ENCODE data around the gene GIMAP1.
A peak's percentile ranks its signal among the peaks of the same experiment; 100 is the strongest.
"Not testable (repeated sequence)": the region's sequence is repeated elsewhere in the genome, so short reads cannot be mapped to it uniquely, and the experiment has no call there.

The GIMAP1 gene

DNA sequence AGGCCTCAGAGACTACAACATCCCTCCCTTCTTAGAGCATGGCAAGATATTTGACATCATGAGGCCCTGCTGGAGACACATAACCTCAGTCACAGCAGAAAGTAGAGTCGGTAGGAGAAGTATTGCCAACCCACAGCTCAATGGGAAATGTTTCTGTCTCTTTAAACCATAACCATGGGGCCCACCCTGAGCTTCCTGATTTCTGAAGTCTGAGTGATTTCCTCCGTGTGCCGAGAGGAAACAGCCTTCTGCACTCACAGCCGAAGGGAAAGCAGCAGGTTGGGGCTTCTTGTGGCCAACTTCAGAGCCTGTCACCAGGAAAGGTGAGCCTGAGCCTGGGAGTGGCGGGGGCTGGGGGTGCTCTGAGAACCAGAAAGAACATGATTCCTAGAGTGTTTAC is at the start of gene GIMAP1:
GIMAP1 (plus strand) TSS at position 246 of the 400 bp plus-strand sequence. CDS start 2,435 bp downstream, outside the sequence.
- no peak for DNase-seq

DNA sequence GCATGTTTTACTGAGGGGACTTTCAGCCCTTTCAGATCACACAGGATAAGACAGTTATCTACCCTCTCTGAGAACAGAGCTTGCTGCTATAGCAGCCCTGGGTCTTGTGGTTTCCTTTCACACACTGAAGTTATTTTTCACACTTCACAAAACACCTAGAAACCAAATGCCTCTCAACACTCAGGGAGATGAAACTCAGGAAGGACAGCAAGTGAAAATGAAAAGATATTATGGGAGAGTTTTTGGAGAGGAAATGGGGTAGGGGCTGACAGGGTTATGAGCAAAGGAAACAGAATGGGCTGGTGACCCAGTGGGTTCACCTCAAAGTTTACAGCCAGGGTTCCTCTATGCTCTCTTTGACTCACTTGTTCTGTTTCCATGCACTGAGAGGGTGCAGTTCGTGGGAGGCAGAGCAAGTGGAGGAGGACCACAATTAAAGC is 47.9 kb upstream of the GIMAP1 start:
- DNase-seq = no peak

DNA sequence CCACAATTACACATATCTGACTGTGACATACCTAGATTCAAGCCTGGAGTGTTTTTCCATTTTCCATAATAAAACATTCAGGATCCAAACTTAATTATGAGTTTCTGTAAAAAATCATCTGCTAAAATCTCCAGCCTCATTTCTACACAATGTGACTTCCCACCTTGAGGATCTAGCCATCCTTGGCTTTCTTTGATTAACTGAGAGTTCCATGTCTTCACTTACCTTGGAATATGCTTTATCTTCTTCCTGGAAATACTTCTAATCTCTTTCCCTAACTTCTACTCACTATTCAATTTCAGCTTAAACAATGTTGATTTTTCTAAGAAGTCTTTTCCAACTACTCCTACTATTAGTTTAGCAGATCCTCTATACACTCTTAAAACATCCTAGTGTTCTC is 47.4 kb upstream of the GIMAP1 start:
- no peak for DNase-seq

DNA sequence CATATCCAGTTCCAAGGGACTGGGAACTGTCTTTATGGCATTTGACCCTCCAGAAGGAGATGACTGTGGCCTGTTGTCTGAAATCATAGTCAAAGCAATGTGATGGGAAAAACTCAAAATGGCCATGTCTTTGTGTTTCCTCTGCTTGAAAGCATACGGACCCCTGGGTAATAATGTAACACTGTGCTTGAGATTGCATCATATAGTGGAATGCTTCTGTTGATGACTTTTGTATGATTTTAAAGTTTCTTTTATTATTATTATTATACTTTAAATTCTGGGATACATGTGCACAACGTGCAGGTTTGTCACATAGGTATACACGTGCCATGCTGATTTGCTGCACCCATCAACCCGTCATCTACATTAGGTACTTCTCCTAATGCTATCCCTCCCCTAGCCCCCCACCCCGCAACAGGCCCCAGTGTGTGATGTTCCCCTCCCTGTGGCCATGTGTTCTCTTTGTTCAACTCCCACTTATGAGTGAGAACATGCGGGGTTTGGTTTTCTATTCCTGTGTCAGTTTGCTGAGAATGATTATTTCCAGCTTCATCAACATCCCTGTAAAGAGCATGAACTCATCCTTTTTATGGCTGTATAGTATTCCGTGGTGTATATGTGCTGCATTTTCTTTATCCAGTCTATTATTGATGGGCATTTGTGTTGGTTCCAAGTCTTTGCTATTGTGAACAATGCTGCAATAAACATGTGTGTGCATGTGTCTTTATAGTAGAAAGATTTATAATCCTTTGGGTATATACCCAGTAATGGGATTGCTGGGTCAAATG is 44.4 kb upstream of the GIMAP1 start:
- DNase-seq = not testable (repeated sequence)

DNA sequence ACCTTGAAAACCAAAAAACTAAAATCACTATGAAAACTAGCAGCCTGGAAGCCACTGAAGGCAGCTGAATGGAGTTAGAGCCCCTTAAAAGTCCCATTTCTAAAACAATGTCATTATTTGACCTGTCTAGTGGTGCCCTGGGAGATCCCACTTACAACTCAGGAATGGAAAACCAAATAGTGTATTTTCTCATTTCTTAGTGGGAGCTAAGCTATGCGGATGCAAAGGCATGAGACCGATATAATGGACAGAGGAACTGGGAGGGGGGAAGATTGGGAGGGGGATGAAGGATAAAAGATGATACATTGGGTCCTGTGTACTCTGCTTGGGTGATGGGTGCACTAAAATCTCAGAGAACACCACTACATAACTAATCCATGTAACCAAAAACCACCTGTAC is 40.7 kb upstream of the GIMAP1 start:
- DNase-seq = no peak

DNA sequence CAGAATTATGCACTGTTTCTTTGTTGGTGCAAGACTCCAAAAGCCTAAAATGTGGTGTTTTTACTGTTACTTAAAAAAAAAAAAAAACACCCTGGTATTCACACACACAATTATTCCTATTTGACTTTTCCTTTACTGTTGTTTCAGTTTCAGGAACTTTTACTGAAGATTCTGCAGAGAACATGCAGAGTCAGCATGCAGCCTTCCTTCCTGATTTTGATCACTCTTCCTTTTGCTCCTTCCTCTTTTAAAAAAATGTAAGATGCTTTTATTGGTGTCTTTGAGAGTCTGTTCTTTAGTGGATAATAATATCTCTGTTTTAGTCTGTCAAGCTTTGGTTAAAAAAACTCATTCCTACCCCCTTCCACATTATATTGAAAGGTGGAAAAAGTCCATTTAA is 40.1 kb upstream of the GIMAP1 start:
- not testable (repeated sequence) for DNase-seq

DNA sequence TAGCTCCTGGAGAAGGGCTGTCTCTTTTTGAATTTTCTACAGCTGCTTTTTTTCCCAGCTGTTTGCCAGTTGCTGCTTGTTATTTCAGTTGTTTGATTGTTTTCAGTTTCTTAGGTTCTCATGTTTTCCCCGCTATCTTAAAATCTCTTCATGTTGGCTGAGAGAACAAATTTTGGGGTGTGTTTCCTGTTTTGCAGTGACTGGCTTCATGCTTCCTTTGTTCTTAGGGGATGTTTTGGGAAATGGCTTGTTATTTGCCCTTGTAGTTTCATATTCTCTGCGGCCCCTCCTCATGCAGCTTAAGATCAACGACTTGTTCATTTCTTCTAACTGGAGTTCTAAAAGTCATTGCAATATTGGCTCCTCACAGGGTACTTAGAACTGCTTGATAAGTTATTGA is 39.6 kb upstream of the GIMAP1 start:
- DNase-seq = not testable (repeated sequence)

DNA sequence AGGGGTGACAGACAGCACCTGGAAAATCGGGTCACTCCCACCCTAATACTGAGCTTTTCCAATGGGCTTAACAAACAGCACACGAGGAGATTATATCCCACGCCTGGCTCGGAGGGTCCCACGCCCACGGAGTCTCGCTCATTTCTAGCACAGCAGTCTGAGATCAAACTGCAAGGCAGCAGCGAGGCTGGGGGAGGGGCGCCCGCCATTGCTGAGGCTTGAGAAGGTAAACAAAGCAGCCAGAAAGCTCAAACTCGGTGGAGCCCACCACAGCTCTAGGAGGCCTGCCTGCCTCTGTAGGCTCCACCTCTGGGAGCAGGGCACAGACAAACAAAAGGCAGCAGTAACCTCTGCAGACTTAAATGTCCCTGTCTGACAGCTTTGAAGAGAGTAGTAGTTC is 37.8 kb upstream of the GIMAP1 start:
- not testable (repeated sequence) for DNase-seq

DNA sequence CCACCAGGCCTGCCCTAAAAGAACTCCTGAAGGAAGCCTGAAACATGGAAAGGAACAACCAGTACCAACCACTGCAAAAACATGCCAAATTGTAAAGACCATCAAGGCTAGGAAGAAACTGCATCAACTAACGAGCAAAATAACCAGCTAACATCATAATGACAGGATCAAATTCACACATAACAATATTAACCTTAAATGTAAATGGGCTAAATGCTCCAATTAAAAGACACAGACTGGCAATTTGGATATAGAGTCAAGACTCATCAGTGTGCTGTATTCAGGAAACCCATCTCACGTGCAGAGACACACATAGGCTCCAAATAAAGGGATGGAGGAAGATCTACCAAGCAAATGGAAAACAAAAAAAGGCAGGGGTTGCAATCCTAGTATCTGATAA is 36.0 kb upstream of the GIMAP1 start:
- DNase-seq = not testable (repeated sequence)

DNA sequence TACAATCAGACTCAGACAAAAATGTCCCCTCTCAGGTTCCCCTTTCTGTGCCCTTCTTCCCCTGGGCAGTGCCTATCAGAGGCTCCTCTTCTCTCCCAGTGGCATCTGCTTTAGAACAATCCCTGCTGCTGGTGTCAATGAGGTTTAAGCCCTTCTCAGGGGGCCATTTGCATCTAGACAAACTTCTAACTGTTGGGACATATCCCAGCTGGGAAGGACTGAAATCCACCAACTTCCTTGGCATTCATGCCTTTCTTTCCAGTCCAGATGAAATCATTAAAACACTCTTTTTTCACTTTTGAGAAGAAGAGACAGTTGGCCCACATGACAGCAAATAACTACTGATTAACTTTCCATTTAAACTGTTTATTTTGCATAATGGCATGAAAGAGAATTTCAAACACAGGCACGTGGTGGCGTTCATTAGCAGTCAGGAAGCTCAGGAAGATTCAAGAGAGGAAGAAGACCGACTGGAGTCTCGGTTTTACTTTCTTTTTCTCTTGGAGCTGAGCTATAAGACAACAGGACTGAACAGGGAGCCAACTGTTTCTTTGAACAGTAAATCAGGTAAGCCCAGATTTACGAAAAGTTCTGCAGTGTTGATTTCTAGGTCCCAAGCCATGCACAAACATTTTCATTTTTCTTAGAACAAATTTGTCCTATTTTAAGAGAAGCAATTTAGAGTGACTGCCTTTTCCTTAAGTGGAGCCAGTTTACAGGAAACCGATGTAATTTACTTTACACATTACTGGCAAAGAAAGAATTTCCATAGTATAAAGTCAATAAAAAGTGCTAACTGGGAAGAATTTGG is 31.0 kb upstream of the GIMAP1 start, which contains the start of gene GIMAP2:
GIMAP2 (plus strand) TSS at position 488 of the 811 bp plus-strand sequence. CDS start 1,354 bp downstream, outside the sequence.
- DNase-seq = peak; percentile 24

DNA sequence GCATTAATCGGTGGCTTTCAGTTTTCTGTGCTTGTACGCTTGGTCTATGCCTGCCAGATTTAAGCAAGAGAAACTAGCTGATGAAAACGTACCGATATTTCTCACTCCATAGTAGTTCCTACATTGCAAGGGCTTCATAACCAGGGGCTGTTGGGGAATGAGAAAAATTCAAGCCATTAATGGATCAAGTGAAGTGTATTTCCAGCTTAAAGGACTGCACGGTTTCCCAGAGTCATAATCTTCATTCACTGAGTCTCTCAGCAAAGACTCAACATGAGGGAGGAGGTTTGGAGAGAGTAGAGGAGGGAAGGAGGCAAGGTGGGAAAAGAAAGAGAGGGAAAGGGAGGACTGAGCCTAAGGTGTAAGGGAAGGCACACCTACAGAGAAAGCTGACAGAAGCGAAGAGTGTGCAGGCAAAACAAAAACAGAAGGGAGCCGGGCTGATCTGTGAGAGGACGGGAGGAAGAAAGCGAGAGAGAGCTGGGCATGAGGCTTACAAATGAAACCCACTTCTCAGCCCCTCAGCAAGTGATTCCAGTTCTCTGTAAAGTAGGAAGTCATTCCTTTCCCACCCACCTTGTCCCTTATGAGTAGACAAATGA is 30.3 kb upstream of the GIMAP1 start:
- no peak for DNase-seq

DNA sequence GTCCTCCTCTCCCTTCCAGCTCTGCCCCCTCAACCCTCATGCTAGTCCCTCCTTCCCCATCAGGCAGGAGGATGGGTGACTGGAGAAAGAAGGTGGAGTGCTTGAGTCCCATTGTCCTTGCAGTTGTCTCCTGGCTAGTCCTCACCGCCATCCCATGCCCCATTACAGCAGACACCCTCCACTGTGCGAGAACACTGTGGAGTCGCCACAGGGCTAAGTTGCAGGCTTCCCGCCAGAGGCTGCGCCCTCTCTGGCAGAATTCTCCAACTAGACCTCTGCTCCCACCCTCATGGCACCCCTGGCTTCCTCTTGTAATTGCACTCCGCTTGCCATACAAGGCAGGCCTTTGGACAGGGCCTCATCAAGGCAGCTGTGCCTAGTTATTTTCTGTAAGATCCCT is 27.8 kb upstream of the GIMAP1 start:
- DNase-seq = no peak

DNA sequence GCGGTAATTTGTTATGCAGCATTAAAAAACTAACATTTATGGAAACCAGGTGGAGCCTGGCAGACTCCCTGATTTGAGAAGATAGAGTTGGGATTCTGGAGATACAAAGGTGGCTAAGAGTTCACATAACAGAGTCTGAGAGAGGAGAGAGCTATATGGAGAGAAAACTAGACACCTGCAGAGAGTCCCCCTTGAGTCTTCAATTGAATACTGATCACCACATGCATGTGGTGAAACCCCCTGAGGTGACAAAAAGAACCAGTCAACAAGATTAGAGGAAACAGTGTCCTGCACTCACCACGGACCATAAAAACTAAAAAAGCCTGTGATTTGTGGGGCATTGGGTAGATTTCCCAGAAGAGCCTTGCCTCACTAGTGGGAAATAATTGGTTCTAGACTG is 20.8 kb upstream of the GIMAP1 start:
- DNase-seq = no peak

DNA sequence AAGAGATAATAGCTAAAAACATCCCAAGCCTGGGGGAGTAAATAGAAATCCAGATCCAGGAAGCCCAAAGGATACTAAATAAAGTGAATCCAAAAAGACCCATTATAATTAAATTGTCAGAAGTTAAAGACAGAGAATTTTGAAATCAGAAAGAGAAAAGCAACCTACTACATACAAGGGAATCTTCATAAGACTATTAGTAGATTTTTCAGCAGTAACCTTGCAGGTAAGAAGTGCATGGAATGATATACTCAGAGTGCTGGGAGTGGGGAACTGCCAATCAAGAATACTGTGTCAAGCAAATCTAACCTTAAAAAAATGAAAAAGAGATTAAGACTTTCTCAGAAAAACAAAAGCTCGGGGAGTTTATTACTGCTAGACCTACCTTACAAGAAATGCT is 13.2 kb upstream of the GIMAP1 start:
- DNase-seq = no peak

DNA sequence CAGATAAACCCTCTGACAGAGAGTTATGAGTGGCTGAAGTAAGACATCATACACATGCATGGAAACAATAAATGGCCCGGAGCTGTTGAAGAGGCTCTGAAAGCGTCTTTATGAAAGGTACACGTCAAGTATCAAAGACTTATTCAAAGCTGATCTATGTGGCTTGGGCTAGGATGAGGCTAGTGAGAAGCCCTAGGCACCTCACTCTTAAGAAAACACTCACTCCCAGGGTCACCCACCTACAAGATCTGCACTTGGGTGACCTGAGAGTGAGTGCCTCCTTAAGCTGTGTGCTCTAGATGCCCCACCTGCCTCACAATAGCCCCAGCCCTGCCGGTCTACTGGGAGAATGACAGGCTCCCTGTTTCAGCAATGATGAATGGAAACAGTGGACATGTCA is 1.1 kb upstream of the GIMAP1 start:
- DNase-seq = no peak

DNA sequence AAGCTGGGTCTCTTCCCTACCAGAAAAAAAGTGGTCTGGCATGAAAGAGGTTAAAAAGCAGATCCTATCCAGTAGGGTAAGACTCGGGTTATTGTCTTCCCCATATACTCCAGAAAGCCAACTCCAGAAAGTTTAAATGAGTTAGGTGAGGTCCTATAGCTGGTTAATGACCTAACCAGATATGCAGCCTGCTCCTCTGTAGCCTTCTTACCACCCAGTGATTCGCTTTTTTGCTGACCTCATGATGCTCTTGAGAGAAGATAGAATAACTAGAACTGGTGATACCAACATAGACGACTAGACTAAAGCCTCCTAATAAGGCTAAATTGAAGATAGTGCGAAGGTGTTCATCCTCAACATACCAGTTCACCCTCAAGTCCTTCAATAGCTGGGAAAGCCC is 675 bp upstream of the GIMAP1 start:
- no peak for DNase-seq

DNA sequence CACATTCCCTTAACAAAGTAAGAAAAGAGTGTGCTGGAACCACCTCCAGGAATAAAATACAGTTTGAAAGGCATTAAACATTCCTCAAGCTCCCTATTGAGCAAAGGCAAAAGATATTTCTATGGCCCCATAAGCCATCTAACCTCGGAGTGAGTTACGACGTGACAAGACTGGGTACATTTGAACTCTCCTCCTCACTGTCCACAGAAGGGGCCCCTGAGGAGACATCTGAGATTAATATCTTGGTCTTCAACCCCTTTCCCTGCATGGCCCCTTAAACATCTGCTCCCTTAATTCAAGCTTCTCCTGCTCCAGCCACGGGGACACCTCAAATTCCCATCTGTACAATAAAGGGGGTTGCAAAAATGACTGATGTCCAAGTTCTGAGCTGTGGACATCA is 526 bp downstream of the GIMAP1 start:
- no peak for DNase-seq

DNA sequence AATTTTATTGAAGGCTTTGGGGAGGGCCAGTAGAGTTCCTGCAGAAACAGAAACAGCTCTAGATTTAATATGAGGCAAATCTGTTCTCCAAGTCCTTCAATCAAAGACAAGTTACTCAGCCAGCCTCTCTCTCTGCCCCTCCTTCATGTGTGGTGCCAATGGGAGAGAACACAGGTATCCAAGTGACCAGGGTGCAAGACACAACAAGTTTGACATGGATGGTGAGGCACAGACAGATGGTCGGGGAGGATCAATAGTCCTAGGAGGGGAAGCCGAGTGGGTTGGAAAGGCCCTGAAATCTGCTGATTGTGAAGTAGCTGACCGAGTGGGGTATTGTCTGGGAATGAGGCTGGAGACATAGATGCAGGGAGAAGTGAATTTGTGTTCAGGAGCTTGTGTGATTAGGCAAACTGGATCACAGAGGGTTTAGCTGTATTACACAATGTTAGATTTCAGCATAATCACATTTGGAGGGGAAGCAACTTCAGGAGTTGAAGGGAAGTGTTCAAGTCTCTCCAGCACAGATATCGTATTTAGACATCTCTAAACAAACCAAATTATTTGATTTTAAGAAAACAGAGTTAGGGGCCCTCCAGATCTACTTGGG is 1.5 kb downstream of the GIMAP1 start:
- no peak for DNase-seq

DNA sequence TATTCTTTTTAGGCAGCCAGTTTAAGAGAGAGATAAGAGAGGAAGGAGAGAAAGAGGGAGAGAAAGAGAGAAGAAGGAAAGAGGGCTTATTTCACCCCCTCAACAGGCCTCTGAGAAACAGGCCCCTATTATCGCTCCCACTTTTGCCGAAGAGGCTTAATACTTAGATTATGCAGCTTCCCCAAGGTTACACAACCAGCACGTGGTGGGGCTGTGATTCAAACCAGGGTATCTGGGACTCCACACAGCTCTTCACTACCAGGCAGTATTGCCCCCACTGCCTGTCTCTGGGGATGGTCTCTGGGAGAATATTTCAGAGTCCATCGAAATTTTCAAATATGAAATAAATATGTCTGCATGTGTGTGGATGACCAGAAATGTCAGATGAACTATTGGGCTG is 3.0 kb downstream of the GIMAP1 start:
- no peak for DNase-seq

DNA sequence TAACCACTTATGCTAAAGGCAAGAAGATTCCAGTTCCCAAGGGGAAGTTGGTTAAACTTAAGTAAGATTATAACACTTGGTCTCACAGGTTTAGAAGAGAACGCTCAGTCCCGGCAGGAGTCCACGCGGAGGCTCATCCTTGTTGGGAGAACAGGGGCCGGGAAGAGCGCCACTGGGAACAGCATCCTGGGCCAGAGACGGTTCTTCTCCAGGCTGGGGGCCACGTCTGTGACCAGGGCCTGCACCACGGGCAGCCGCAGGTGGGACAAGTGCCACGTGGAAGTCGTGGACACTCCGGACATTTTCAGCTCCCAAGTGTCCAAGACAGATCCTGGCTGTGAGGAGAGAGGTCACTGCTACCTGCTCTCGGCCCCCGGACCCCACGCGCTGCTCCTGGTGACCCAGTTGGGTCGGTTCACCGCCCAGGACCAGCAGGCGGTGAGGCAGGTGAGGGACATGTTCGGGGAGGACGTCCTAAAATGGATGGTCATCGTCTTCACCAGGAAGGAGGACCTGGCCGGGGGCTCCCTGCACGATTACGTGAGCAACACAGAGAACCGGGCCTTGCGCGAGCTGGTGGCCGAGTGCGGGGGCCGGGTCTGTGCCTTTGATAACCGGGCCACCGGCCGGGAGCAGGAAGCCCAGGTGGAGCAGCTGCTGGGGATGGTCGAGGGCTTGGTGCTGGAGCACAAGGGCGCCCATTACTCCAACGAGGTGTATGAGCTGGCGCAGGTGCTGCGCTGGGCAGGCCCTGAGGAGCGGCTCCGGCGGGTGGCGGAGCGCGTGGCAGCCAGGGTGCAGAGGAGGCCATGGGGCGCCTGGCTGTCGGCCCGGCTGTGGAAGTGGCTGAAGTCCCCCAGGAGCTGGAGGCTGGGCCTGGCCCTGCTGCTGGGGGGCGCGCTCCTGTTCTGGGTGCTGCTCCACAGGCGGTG is 3.8 kb downstream of the GIMAP1 start:
- DNase-seq = no peak

DNA sequence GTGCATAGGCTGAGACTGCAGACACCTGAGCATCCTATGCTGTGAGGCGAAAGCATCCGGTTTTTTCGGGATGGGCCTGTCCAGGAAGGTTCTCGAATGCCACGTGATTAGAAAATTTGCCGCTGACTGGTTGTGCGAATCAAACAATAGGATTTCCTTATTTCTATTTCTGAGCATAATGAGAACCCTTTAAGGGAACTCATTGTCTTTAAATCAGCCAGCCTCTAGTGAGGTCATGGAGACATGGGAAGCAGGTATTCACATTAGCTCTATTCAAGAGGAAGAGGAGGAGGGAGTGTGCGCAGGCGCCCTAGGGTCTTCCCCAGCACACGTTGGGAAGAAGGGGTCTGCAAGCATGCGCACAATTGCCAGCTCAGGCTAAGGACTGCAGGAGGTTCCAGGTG is 5.6 kb downstream of the GIMAP1 start:
- no peak for DNase-seq

DNA sequence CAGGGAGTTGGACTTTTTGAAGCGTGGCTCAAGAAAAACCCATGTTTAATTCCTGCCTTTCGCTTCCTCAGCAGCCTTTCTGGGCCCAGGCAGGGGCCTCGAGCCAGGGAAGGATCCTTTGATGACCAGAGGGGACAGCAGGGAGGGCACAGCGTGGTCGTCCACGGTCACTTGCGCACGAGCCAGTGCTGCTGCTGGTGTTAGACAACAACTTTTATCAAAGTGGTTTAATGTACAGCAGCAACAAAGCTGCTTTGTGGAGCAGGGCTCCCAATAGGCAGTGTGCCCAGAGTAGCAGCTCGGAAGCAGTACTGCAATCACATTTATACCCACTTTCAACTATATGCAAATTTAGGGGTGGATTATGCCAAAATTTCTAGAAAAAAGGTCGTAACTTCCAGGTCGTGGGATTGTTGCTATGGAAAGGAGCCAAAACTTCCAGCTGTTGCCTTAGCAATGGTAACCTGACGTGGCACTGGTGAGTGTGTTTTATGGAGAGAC is 6.1 kb downstream of the GIMAP1 start:
- DNase-seq = no peak
